ENCODE data around the gene LRBA. TPM values are rescaled to one million over a fixed set of nuclear protein-coding genes. Genes with fewer than 3 reads are reported as not detected.

LRBA gene
- total RNA-seq, 1 experiment from 2014 or later, result 55.3 TPM

DNA sequence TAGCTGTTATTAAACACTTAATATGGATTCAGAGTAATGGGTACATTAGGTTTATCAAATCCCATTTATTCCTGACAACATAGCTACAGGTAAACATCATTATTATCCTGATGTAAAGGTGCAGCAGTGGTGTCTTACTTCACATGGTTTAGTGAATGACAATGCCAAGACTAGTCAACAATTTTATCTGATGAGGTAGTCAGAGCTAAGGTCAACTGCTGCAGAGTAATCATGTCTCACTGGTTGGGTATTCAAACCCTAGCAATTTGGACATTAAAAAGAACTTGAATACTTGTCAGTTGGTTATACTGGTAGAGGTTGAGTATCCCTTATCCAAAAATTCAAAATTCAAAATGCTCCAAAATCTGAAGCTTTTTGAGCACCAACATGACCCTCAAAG, 315.5 kb downstream of the LRBA start:
- no peak overlapping the region for H3K23ac ChIP-seq (ENCODE audit: insufficient read length, low read depth, low read length)
- no peaks in the 10 kb centered on the region for H3K4me1 ChIP-seq (ENCODE audit: insufficient read depth, low read length)
- H2BK15ac ChIP-seq (ENCODE audit: low read depth, low read length), result no peak overlapping the region
- TF ChIP-seq, protein P1, sequence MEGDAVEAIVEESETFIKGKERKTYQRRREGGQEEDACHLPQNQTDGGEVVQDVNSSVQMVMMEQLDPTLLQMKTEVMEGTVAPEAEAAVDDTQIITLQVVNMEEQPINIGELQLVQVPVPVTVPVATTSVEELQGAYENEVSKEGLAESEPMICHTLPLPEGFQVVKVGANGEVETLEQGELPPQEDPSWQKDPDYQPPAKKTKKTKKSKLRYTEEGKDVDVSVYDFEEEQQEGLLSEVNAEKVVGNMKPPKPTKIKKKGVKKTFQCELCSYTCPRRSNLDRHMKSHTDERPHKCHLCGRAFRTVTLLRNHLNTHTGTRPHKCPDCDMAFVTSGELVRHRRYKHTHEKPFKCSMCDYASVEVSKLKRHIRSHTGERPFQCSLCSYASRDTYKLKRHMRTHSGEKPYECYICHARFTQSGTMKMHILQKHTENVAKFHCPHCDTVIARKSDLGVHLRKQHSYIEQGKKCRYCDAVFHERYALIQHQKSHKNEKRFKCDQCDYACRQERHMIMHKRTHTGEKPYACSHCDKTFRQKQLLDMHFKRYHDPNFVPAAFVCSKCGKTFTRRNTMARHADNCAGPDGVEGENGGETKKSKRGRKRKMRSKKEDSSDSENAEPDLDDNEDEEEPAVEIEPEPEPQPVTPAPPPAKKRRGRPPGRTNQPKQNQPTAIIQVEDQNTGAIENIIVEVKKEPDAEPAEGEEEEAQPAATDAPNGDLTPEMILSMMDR (conservative IDR thresholded peaks at IDR 0.05), result no peak
- Mint-ChIP-seq H3K27me3 (ENCODE audit: low read depth) (no peaks in the 10 kb centered on the region), H3K4me3 (no peak overlapping the region), H3K27ac (no peak overlapping the region), H3K4me1 (peaks cover 5 to 7% of the 10 kb centered on the region in 2 experiments), H3K9me3 (no peaks in the 10 kb centered on the region), H3K36me3 (ENCODE audit: insufficient read depth in 1 of 3, low read depth in 3 of 3) (no peaks in the 10 kb centered on the region)
- no peaks in the 10 kb centered on the region for H3K9me3 ChIP-seq (ENCODE audit: control insufficient read depth, low read depth, low read length)
- H2BK20ac ChIP-seq (ENCODE audit: low read depth, low read length, poor library complexity, severe bottlenecking), result no peak overlapping the region
- H2BK120ac ChIP-seq (ENCODE audit: low read depth, low read length, poor library complexity, severe bottlenecking), result no peak overlapping the region
- H3K56ac ChIP-seq (ENCODE audit: insufficient read length, low read depth, low read length), result no peak overlapping the region
- H2BK12ac ChIP-seq (ENCODE audit: insufficient read length, low read depth, low read length), result no peak overlapping the region
- no peaks in the 10 kb centered on the region for H3K79me2 ChIP-seq (ENCODE audit: insufficient read depth, low read length)
- no peak overlapping the region for H2AK5ac ChIP-seq (ENCODE audit: insufficient read length, low read length)
- H2BK5ac ChIP-seq (ENCODE audit: insufficient read length, low read length), result no peak overlapping the region
- no peak for DNase-seq
- no peak overlapping the region for H3K18ac ChIP-seq (ENCODE audit: insufficient read length, low read depth, low read length)
- H4K5ac ChIP-seq (ENCODE audit: insufficient read length, low read depth, low read length), result no peak overlapping the region
- no peak overlapping the region for H4K91ac ChIP-seq (ENCODE audit: insufficient read length, low read depth, low read length)
- H3K27me3 ChIP-seq (ENCODE audit: insufficient read depth, low read length), result no peaks in the 10 kb centered on the region
- H3K4me2 ChIP-seq (ENCODE audit: insufficient read depth, insufficient read length, low read length), result no peak overlapping the region
- H3K79me1 ChIP-seq (ENCODE audit: insufficient read depth, low read depth, low read length, poor library complexity, severe bottlenecking), result no peaks in the 10 kb centered on the region
- no peak overlapping the region for H3K9ac ChIP-seq (ENCODE audit: extremely low read depth, insufficient read length, low read length)
- no peak overlapping the region for H3K14ac ChIP-seq (ENCODE audit: insufficient read depth, low read length)
- no peak overlapping the region for H3K27ac ChIP-seq (ENCODE audit: insufficient read length, low read depth, low read length)
- no peaks in the 10 kb centered on the region for H4K20me1 ChIP-seq (ENCODE audit: control insufficient read depth, insufficient read depth, insufficient read length)
- no peak overlapping the region for H2AFZ ChIP-seq (ENCODE audit: low read length)
- no peak overlapping the region for H3T11ph ChIP-seq (ENCODE audit: low read length)
- no peak overlapping the region for H4K8ac ChIP-seq (replicated peaks; ENCODE audit: insufficient read length, low read depth, low read length)
- no peak overlapping the region for H3K4ac ChIP-seq (ENCODE audit: low read depth, low read length)
- H3K23me2 ChIP-seq (ENCODE audit: insufficient read length, low read depth, low read length, poor library complexity, severe bottlenecking), result no peaks in the 10 kb centered on the region
